Tibial nerve (tissue), 4 donors: Measurements from ENCODE around the gene LRRC8D. TPM values are rescaled to one million over a fixed set of nuclear protein-coding genes. Genes with fewer than 3 reads are reported as not detected.

ENCODE experiments used
- DNase-seq, 2 donors: peaks; one replicate each; pipeline ENCODE4 v3.0.0-alpha.2; 2019; ENCODE audit warnings: low spot score in 2 of 2
- H3K27ac ChIP-seq, 4 donors: fragments of 200-600 bp; sonication (generic) in 3 of 4; one replicate each; pipeline ENCODE4 v1.5.1; 2017 to 2019; ENCODE audit warnings: mild to moderate bottlenecking in 1 of 4
- H3K27me3 ChIP-seq, 2 donors: fragments of 200-600 bp; sonication (generic) in 1 of 2; one replicate each; pipeline versions ENCODE4 v1.5.1 to v1.6.0; 2017 to 2019
- H3K36me3 ChIP-seq, 3 donors: fragments of 200-600 bp; sonication (generic); one replicate each; pipeline ENCODE4 v1.5.1; 2018 to 2019
- H3K4me1 ChIP-seq, 4 donors: fragments of 200-600 bp; sonication (generic) in 3 of 4; one replicate each; pipeline ENCODE4 v1.5.1; 2017 to 2019
- H3K4me3 ChIP-seq, 4 donors: fragments of 200-600 bp; sonication (generic) in 3 of 4; one replicate each; pipeline ENCODE4 v1.5.1; 2017 to 2019; ENCODE audit warnings: mild to moderate bottlenecking in 1 of 4, moderate library complexity in 1 of 4
- H3K9me3 ChIP-seq, 4 donors: fragments of 200-600 bp; sonication (generic) in 3 of 4; one replicate each; pipeline ENCODE4 v1.5.1; 2017 to 2019
- CTCF ChIP-seq, 5 experiments: fragments of 200-600 bp in 3 of 5; fragments of 450-650 bp in 2 of 5; sonication (generic) in 3 of 5; IDR thresholded peaks; one replicate each; pipeline ENCODE4 v1.5.1; 2016 to 2019; ENCODE audit warnings: antibody characterized with exemption in 5 of 5, mild to moderate bottlenecking in 3 of 5, moderate library complexity in 2 of 5
- EP300 ChIP-seq, 2 donors: sonication (generic); formaldehyde crosslinking; IDR thresholded peaks; one replicate each; pipeline ENCODE4 v1.6.1; 2017; ENCODE audit warnings: antibody characterized with exemption in 2 of 2, mild to moderate bottlenecking in 1 of 2
- POLR2A ChIP-seq, 2 donors: fragments of 450-650 bp; IDR thresholded peaks; one replicate each; pipeline ENCODE4 v1.6.1; 2017; ENCODE audit warnings: antibody characterized with exemption in 2 of 2, mild to moderate bottlenecking in 2 of 2, moderate library complexity in 2 of 2
- WGBS, 2 donors: methylation state at CpG; one replicate each; pipeline ENCODE4 v1.1.5; 2018; 5-methylcytosine and 5-hydroxymethylcytosine counted together
- total RNA-seq, 4 donors: library from RNA; depleted of rRNA; stranded (reverse); fragments of >200 nt; gene quantifications; one replicate each; pipeline ENCODE4 v1.1.0, GENCODE V29; 2016

Gene LRRC8D
- total RNA-seq, 4 donors from 2014 or later = 11.1 to 19.0 (median 15.3) TPM

DNA sequence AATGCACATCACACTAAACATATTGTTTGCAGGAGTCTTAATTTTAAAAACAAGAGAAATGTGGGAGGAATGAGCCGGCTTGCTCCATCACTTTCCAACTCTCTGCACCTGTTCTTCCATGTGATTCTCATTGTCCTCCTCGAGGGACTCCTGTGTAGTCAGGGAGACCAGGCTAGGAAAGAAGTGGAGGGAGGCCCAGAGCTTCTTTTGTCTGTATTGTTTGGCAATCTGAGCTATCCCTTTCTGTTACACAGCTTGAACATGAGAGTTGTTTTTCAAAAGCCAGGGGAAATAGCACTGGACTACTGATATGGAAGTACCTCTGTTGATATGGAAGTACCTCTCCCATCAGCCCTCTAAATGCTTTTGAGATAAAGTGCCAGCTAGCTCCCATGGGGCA is 18.8 kb upstream of the LRRC8D start:
- TF ChIP-seq CTCF (IDR thresholded peaks at IDR 0.05) = no peak
- no peak for TF ChIP-seq EP300 (IDR thresholded peaks at IDR 0.05)
- TF ChIP-seq POLR2A (IDR thresholded peaks at IDR 0.05) = no peak

GRCh38 chr1:89802841-89803240 is 18.0 kb upstream of the LRRC8D start:
- no peaks in the 10 kb centered on the region for H3K9me3 ChIP-seq
- TF ChIP-seq EP300 (IDR thresholded peaks at IDR 0.05) (no peak), POLR2A (IDR thresholded peaks at IDR 0.05) (no peak), CTCF (IDR thresholded peaks at IDR 0.05) (no peak)
- H3K4me3 ChIP-seq = no peak overlapping the region
- no peak for DNase-seq
- H3K4me1 ChIP-seq = peaks cover 0 to 7% (median 0%) of the 10 kb centered on the region in 4 donors
- H3K36me3 ChIP-seq = no peaks in the 10 kb centered on the region
- WGBS, 2 donors = 46 to 51% methylated on average over 2 of the region's 2 CpGs
- H3K27ac ChIP-seq = no peak overlapping the region
- no peaks in the 10 kb centered on the region for H3K27me3 ChIP-seq

More for the DNA sequence above, 18.8 kb upstream of the LRRC8D start:
- H3K9me3 ChIP-seq = no peaks in the 10 kb centered on the region
- H3K4me1 ChIP-seq = peaks cover 0 to 7% (median 0%) of the 10 kb centered on the region in 4 donors
- H3K27me3 ChIP-seq = no peaks in the 10 kb centered on the region
- no peak overlapping the region for H3K27ac ChIP-seq
- no peak for DNase-seq
- 45 to 47% methylated on average over 2 of the region's 2 CpGs for WGBS, 2 donors
- H3K36me3 ChIP-seq = no peaks in the 10 kb centered on the region
- H3K4me3 ChIP-seq = no peak overlapping the region

DNA sequence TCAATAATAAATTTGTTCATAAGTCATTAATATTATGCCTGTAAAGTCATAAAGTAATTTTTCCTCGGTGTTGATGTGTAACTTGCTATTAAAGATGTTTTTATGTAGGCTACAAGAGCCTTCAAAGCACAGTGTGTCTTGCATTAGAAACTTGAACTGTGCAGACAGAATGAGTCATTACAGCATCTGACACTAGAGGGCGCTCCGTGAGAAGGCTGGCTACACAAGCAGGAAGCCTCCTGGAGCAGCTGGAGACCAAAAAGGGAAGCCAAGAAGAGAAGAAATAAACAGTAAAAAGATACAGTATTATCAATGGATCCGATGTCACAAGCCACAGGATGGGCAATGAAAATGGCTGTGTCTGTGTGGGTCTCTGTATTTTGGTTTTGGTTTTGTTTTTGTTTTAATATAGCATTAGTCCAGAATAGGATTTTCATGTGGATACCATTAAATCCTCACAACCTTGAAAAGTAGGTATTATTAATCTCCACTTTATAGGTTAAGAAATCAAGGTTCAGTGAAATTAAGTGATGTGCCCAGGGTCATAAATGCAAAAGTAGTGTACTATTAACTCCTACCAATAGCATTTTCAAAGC is 16.1 kb upstream of the LRRC8D start:
- peak; percentile 78 to 98 for DNase-seq
- H3K9me3 ChIP-seq = no peaks in the 10 kb centered on the region
- no peak overlapping the region for H3K4me3 ChIP-seq
- TF ChIP-seq CTCF (IDR thresholded peaks at IDR 0.05) (peak; percentile 82 to 89 (median 85)), POLR2A (IDR thresholded peaks at IDR 0.05) (no peak), EP300 (IDR thresholded peaks at IDR 0.05) (no peak)
- 1 to 2% methylated on average over 4 of the region's 4 CpGs for WGBS, 2 donors
- H3K4me1 ChIP-seq = peaks cover 0 to 11% (median 3%) of the 10 kb centered on the region in 4 donors
- H3K27ac ChIP-seq = no peak overlapping the region
- H3K36me3 ChIP-seq = no peaks in the 10 kb centered on the region
- no peaks in the 10 kb centered on the region for H3K27me3 ChIP-seq

- no peaks in the 10 kb centered on the region for H3K9me3 ChIP-seq
- no peak for DNase-seq
- no peaks in the 10 kb centered on the region for H3K27me3 ChIP-seq
- TF ChIP-seq POLR2A (IDR thresholded peaks at IDR 0.05) (no peak), EP300 (IDR thresholded peaks at IDR 0.05) (no peak), CTCF (IDR thresholded peaks at IDR 0.05) (no peak)
- WGBS, 2 donors = 87 to 93% methylated on average over 3 of the region's 3 CpGs
- H3K4me1 ChIP-seq = peaks cover 0 to 16% (median 3%) of the 10 kb centered on the region in 4 donors
- H3K27ac ChIP-seq = no peak overlapping the region
- no peaks in the 10 kb centered on the region for H3K36me3 ChIP-seq
- no peak overlapping the region for H3K4me3 ChIP-seq
Observed at GRCh38 chr1:89806616-89807015, 14.2 kb upstream of the LRRC8D start.

GRCh38 chr1:89807503-89807902 is 13.3 kb upstream of the LRRC8D start:
- TF ChIP-seq EP300 (IDR thresholded peaks at IDR 0.05) (no peak), POLR2A (IDR thresholded peaks at IDR 0.05) (no peak), CTCF (IDR thresholded peaks at IDR 0.05) (no peak)
- no peak for DNase-seq
- Histone ChIP-seq H3K4me3 (no peak overlapping the region), H3K27ac (no peak overlapping the region), H3K27me3 (no peaks in the 10 kb centered on the region), H3K9me3 (no peaks in the 10 kb centered on the region), H3K36me3 (no peaks in the 10 kb centered on the region), H3K4me1 (peaks cover 0 to 16% (median 3%) of the 10 kb centered on the region in 4 donors)
- 88 to 92% methylated on average over 2 of the region's 2 CpGs for WGBS, 2 donors
